ENCODE results near the gene TIMM13.
A peak's percentile ranks its signal among the peaks of the same experiment; 100 is the strongest.
"Not testable (repeated sequence)": the region's sequence is repeated elsewhere in the genome, so short reads cannot be mapped to it uniquely, and the experiment has no call there.

Gene TIMM13

DNA sequence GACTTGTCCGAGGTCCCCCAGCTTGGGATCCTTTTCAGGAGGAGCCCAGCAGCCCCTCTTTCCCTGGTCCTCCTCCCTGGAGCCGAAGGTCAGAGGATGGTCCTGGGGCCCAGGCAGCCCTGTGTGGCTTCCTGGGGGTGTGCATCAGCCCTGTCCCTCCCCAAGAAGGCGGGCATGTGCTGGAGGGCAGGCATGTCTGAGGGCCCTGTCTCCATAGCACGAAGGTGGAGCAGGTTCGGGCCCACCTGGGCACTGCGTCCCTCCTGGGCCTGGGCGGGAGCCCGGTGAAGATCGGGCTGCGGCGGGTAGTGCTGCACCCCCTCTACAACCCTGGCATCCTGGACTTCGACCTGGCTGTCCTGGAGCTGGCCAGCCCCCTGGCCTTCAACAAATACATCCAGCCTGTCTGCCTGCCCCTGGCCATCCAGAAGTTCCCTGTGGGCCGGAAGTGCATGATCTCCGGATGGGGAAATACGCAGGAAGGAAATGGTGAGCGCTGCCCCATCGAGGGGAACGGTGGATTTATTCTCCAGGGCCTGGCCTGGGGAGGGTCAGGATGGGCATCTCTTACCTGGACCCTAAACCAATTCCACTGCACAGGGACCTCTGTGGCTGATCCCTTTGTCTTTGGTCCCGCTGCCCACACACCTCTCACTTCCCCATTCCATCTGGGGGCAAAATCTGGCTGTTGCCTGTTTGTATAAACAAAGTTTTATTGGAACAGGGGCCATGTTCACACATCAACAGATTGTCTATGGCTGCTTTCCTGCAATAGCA lies 10.9 kb downstream of the TIMM13 start:
- DNase-seq: no peak

DNA sequence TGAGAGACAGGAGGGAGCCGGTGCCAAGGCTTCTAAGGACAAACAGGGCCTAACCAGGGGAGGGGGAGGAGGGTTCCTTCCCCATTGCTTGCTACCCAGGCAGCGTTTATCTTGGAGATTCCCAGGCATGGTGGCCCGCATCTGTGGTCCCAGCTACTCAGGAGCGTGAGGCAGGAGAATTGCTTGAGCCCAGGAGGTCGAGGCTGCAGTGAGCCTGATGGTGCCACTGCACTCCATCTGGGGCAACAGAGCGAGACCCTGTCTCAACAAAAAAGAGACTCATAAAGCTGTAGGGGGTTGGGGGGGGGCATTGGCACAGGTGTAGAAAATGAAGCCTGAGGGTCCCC lies 11.4 kb downstream of the TIMM13 start:
- no peak for DNase-seq

- no peak for DNase-seq
These were observed 12.0 kb downstream of the TIMM13 start for GRCh38 chr19:2415281-2415972.

GRCh38 chr19:2413629-2414028 lies 13.8 kb downstream of the TIMM13 start:
- DNase-seq: no peak

DNA sequence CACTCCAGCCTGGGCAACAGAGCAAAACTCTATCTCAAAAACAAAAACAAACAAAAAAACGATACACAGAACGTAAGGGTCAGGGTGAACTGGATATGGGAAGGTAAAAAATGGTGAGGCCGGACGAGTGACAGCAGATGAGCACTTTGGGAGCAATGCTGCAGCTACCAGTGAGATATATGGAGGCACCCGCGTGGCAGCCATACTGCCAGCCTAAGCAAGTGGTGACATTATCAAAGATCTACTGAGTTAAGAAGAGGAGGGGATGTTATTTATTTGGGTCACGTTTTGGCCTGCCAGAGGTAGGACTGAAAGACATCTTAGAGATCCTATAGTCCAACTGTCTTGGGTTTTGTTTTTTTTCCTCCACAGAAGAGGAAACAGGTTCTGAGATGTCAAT lies 14.2 kb downstream of the TIMM13 start:
- DNase-seq: no peak

DNA sequence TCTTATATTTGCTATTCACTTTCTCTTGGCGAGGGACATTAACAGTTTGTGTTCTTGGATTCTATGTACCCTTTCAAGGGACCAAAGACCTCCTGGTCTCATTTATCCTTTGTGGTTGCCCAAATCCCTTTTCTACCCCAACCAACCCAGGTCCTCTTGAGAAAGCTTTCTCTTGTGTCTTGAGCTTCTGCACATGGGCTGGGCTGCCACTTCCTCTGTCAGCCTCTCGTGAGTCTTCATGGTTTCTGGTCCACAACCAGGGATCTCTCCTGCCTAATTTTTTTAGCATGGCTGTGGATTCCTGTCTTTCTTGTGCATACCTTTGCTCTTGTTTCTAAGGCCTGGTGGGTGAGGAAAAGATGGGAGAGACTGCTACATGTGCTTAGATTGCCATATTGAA lies 14.9 kb downstream of the TIMM13 start:
- no peak for DNase-seq

DNA sequence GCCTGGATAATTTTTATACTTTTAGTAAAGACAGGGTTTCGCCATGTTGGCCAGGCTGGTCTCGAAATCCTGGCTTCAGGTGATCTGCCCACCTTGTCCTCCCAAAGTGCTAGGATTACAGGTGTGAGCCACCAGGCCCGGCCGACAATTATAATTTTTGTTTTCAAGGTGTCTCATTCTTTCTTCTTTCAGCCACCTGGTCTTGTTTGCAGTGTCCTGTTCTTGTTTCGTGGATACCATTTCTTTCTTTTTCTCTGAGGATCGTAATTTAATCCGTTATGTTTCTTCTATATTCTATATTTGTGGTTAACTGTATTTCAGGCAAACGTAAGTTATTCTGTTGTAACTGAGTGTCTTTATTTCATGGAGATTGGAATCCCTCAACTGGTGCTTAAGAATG lies 15.7 kb downstream of the TIMM13 start:
- DNase-seq: no peak

- no peak for DNase-seq
These were observed 17.4 kb downstream of the TIMM13 start for GRCh38 chr19:2410023-2410422.

DNA sequence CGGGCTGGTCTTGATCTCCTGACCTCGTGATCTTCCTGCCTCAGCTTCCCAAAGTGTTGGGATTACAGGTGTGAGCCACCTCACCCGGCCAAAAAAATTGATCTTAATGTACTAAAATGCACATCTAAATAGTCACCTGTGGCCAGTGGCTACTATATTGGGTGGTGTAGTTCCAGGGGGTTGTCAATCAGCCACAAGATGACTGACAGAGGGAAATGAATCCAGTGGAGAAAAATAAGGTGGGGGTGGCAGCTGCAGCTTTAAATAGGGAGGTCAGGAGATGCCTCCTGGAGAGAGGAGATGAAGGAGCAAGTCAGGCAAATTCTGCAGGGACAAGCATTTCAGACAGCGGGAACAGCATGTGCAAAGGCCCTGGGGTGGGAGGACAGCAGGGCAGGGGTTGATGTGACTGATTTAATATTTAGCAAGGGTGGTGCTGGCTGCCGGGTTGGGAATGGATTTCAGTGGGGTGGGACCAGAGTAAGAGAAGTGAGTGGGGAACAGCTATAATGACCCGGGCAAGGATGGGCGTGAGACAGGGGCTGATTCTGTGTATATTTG lies 18.0 kb downstream of the TIMM13 start:
- DNase-seq: no peak

GRCh38 chr19:2408247-2408646 lies 19.1 kb downstream of the TIMM13 start:
- no peak for DNase-seq

- DNase-seq: no peak
These were observed 27.8 kb downstream of the TIMM13 start for GRCh38 chr19:2399582-2399981.

DNA sequence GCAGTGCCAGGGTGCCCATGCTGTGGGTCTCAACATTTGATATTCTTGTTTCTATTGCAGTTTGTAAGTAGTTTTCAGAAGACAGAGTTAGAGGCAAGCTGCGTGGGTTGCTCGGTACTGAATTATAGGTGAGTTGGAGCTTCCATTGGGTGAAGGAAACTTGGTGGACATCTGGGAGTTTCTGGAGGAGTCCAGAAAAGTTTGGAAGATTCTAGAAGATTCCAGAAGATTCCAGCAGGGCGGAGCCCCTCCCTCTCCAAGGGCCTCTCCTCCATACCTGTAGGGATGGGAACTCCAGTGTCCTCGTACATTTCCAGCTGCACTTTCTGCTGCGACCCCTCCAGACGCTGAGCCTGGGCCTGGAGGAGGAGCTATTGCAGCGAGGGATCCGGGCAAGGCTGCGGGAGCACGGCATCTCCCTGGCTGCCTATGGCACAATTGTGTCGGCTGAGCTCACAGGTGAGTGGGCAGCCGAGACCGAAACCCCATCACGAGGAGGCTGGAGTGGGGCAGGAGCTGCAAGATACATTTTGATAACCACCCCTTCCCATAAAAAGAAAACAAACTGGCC lies 28.6 kb downstream of the TIMM13 start:
- DNase-seq: no peak

DNA sequence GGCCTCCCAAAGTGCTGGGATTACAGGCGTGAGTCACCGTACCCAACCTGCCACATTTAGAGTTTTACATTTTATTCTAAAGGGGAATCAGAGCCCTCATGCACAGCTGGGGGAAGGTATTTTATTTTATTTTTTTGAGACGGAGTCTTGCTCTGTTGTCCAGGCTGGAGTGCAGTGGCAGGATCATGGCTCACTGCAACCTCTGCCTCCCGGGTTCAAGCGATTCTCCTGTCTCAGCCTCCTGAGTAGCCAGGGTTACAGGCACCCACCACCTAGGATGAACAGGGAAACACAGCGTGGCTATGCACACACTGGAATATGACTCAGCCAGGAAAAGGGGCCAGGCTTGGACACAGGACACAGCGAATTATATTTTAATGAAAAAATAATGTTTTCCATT lies 30.2 kb downstream of the TIMM13 start:
- DNase-seq: not testable (repeated sequence)

DNA sequence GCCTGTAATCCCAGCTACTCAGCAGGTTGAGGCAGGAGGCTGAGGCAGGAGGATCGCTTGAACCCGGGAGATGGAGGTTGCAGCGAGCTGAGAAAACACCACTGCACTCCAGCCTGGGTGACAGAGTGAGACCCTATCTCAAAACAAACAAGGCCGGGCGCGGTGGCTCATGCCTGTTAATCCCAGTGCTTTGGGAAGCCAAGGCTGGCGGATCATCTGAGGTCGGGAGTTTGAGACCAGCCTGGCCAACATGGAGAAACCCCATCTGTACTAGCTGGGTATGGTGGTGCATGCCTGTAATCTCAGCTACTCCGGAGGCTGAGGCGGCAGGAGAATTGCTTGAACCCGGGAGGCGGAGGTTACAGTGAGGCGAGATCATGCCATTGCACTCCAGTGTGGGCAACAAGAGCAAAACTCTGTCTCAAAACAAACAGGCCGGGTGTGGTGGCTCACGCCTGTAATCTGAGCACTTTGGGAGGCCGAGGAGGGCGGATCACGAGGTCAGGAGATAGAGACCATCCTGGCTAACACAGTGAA lies 32.0 kb downstream of the TIMM13 start:
- DNase-seq: not testable (repeated sequence)

GRCh38 chr19:2394442-2395292 lies 32.7 kb downstream of the TIMM13 start:
- DNase-seq: peak in 6 of 58 donors; percentile 5 to 14 (median 9)

- DNase-seq: no peak
These were observed 33.3 kb downstream of the TIMM13 start for GRCh38 chr19:2394054-2394441.

DNA sequence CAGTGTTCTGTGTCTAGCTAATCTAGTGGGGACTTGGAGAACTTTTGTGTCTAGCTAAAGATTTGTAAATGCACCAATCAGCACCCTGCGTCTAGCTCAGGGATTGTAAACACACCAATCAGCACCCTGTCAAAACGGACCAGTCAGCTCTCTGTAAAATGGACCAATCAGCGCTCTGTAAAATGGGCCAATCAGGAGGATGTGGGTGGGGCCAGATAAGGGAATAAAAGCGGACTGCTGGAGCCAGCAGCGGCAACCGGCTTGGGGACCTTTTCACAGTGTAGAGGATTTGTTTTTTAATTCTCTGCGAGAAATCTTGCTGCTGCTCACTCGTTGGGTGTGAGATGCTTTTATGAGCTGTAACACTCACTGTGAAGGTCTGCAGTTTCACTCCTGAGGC lies 34.5 kb downstream of the TIMM13 start:
- not testable (repeated sequence) for DNase-seq

DNA sequence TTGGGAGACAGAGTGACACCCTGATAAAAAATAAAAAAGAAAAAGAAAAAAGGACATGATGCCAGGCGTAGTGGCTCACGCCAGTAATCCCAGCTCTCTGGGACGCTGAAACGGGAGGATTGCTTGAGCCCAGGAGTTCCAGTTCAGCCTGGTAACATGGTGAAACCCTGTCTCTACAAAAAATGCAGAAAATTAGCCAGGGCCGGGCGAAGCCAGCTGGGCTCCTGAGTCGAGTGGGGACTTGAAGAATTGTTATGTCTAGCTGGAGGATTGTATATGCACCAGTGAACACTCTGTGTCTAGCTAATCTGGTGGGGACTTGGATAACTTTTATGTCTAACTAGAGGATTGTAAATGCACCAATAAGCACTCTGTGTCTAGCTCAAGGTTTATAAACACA lies 35.0 kb downstream of the TIMM13 start:
- no peak for DNase-seq

GRCh38 chr19:2391118-2391725 lies 36.2 kb downstream of the TIMM13 start:
- peak in 22 of 58 donors; percentile 2 to 63 (median 16) for DNase-seq

DNA sequence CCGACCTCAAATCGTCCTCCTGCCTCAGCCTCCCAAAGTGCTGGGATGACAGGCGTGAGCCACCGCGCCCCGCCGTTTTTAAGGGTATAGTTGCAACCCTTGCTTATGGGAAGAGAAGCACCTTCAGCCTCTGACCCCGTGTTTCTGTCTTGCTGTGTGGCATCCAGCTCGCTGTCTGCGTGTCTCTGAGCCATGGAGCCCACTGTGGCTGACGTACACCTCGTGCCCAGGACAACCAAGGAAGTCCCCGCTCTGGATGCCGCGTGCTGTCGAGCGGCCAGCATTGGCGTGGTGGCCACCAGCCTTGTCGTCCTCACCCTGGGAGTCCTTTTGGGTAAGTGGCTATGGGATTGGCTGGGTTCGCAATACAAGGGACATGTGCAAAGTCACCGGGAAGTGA lies 37.8 kb downstream of the TIMM13 start:
- DNase-seq: no peak
